Measurements from ENCODE around the gene NCR2.

DNA sequence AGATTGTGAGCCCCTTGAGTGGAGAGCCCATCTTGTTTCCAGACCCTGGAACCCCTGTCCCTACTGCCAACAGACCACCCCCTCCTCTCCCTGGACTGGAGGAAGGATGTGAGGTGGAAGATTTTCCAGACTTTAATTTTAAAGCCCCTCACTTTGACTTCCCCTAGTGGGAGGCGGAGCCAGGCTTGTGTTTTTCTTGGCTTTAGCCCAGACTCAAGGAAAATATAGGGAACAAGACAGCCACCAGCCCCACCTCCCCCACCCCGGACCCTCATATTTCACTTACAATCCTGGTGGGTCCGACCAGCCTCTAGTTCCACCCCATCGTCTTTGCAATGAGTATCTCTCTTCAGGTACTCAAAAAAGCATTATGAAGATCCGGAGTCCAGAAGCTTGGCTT, 40.8 kb downstream of the NCR2 start:
- no peak for TF ChIP-seq ZNF8 (CRISPR knock-in tag; IDR thresholded peaks at IDR 0.05)
- no peak for TF ChIP-seq RARB (CRISPR knock-in tag; IDR thresholded peaks at IDR 0.05)
- no peak for TF ChIP-seq ZFP3 (CRISPR knock-in tag; IDR thresholded peaks at IDR 0.05)
- no peak for TF ChIP-seq ARNTL (CRISPR knock-in tag; IDR thresholded peaks at IDR 0.05; ENCODE audit: borderline replicate concordance, low read depth)
- no peak for TF ChIP-seq ZC3H10 (CRISPR knock-in tag; IDR thresholded peaks at IDR 0.05)
- TF ChIP-seq SNAI2 (CRISPR knock-in tag; IDR thresholded peaks at IDR 0.05) = no peak
- TF ChIP-seq ZFP30 (CRISPR knock-in tag; IDR thresholded peaks at IDR 0.05) = no peak
